Fibroblast of upper back skin (primary cell): Measurements from ENCODE around the gene IRX3.

Experiments used
- DNase-seq: peaks from one replicate; pipeline ENCODE4 v3.0.0-alpha.2; 2013

Gene IRX3

GRCh38 chr16:54286366-54287130 lies at the start of gene IRX3:
Gene IRX3 (minus strand): TSS chr16:54286787. CDS start chr16:54286050, 737 bp downstream.
- DNase-seq = peak; percentile 93

- DNase-seq = no peak
These were observed 48.6 kb upstream of the IRX3 start for GRCh38 chr16:54335230-54335629.

GRCh38 chr16:54334208-54334607 lies 47.6 kb upstream of the IRX3 start:
- DNase-seq = no peak

GRCh38 chr16:54331241-54332002 lies 44.8 kb upstream of the IRX3 start:
- DNase-seq = no peak

DNA sequence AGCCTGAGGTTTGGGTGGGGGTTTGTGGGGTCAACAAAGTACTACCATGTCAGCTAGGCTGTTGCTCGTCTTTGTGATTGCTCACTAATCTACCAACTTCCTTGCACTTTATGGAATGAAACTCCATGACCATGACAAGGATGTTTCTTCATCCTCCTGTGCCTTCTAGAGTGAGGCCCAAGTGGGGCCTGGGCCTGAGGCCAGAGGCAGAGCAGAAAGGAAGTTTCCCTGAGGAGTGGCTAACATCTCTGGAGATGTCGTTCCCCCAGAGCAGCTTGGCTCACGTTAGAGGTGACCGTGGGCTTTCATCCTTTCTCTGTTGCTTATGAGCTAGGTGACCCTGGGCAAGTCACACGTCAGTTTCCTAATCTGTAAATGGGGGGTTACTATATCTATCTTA lies 41.0 kb upstream of the IRX3 start:
- no peak for DNase-seq

DNA sequence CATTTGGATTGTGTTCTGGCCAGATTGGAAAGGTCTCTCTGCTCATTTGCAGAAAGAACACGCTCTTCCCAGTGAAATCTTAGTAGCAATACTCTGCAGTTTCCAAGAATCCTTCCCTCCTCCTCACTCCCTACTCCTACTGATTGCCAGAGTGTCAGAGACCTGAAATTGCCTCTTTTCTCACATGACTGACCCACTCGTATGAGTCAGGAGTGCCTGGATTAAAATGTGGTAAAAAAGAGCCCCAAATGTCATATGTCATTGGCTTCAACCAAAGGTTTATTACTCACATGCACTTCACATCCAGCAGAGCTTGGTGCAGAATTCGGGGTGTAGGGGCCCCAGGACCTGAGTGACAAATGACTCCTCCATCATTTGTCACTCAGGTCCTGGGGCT lies 39.7 kb upstream of the IRX3 start:
- DNase-seq = no peak

DNA sequence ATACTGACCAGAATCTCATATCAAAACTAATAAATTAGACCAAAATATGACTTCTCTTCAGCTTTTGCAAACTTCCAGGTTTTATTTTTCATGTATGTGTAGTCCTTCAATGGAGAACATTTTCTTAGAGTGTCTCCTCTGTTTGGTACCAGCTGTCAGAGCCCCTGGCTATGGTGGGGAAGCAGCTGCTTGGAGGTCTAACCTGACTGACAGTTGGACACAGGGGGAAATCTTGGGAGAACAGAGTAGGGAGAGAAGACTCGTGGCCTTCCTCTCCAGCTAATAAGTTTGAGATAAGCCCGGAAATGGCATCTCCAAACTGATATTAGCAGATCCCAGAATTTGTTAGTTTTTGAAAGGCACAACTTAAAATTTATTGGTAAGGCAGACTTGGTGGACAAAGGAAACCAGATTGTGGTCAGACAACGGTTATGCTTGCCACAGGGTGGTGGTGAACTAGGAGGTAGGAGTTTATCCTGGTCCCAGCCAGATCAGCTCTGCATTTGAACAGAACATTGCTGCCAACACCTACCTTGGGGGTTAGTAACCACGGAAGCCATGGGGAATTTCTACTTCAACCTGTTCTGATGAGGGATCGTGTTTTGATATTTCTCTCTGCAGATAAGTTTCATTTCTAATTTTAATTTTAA lies 39.2 kb upstream of the IRX3 start:
- DNase-seq = no peak

- DNase-seq = no peak
These were observed 38.1 kb upstream of the IRX3 start for GRCh38 chr16:54324716-54325115.

GRCh38 chr16:54320697-54321340 lies 34.2 kb upstream of the IRX3 start:
- DNase-seq = no peak

GRCh38 chr16:54318941-54319340 lies 32.4 kb upstream of the IRX3 start:
- peak; percentile 52 for DNase-seq

DNA sequence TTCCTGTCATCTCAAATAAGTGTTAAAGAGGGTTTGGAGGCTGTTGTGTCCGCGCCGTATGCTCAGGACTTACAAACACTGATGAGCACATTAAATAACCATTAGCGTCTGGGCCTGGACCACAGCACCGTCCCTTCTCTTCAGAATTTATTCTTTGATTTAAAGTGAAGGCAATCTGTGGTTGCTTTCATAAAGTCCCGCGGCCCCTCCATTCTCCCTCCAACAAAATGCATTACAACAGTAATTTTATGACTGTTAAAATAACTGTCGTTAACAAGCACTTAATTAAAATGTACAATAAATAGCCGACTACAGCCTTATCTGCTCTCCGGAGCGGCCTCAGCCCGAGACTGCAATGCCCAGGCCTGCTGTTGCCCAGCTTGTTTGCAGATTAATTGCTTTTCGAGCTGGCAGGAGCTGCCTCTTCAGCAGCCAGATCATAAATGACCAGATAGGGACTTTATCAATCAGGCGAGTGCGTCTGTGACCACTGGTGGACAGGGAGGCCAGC lies 30.6 kb upstream of the IRX3 start:
- DNase-seq = no peak

DNA sequence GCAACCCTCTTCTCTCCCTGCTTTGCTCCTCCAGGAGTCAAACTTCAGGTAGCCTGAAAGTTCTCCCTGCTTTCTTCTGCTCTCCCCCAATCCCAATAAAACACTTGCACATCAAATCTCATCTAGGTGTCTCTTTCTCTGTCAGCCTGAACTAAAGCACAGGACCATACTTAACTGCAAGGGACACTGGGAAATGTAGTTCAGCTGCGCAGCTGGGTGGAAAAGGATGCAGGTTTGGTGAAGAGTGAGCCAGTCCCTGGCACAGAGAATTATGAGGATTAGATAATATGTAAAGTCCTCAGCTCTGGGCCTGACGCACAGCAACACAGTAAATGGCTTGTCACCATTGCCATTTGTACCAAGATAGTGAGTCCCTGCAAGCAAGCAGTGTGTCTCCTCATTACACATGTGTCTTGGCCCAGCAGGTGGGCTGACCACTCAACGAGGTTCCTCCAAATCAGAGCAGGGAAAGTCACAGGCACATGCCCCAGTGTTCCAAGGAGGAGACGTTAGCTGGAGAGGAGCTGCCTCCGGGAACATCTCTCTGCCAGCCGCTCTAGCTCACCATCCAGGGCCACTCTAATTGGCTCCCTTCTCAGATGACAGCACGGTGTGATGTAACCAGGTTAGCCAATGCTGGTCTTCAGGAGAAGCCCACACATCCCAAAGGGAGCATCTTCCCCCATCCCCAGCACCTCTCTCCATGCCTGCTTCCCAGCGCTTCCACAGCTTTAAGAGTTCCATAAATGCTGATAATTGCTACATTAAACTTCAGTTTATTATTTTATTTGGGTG lies 29.7 kb upstream of the IRX3 start:
- DNase-seq = no peak

- no peak for DNase-seq
These were observed 27.2 kb upstream of the IRX3 start for GRCh38 chr16:54313789-54314188.

DNA sequence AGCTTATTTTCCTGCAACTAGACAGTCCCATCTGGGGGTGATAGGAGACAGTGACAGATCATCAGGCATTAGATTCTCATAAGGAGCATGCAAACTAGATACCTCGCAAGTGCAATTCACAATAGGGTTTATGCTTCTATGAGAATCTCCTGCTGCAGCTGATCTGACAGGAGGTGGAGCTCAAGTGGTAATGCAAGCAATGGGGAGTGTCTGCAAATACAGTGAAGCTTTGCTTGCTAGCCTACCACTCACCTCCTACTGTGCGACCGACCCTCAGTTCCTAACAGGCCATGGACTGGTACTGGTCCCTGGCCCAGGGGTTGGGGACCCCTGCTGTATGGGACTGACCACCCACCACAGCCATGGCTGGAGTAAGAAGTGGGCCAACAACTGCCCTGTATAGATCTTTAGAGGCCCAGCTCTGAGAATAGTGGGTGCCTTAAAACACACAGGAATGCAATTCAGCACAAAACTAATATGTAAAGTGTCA lies 26.0 kb upstream of the IRX3 start:
- DNase-seq = no peak

DNA sequence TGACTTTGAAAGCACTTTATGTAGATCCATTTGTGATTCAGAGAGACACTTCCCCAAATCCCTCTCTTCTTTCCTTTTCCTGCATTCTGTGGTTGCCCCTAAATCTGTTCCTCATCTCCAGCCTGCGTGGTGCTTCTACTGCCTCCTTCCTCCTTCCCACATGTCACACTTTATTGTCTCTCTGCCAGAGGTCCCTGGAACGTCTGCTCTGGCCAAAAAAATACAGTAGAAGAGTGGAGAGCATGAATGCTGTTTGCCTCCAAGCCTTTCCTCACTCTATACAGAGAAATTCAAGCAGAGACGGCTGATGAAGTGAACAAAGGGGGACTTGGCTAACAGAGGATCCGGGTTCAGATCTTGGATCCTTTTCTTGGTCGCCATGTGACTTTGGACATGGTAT lies 22.8 kb upstream of the IRX3 start:
- DNase-seq = no peak

DNA sequence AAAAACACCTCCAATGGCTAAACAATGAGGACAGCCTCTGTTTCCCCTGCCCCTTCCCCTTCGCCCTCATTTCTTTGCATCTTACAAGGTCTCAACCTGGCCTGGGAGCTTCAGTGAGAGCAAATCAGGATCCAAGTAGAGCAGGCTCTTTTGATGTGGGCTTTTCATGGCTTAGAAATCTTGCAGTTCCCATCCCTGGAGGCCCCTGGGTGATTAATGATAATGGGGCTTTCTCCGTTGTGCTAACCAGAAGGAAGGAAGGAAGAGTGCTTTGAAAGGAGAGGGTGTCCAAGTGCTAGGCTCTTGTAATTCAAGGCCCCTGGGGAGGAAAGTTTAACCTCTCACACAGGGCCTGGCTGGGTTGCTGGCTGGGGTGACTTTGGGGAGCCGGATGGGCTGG lies 18.5 kb upstream of the IRX3 start:
- DNase-seq = no peak

GRCh38 chr16:54303613-54304012 lies 17.0 kb upstream of the IRX3 start:
- no peak for DNase-seq

DNA sequence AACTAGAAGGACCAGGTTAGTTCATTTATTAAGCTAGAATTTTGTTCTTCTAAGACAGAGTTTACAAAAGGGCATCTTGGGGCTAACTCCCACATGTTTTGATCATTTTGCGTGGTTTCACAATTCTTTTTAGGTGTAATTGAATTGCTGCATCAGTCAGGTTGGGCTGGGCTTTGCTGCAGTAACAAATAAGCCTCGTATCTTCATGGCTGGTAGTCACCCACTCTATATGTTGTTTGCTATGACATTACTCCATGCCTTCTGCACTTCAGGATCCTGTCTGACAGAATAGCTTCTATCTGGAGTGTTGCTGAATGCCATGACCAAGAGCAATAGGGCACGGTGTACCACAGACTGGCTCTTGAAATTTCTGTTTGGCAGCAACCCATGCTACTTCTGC lies 10.6 kb upstream of the IRX3 start:
- DNase-seq = no peak

DNA sequence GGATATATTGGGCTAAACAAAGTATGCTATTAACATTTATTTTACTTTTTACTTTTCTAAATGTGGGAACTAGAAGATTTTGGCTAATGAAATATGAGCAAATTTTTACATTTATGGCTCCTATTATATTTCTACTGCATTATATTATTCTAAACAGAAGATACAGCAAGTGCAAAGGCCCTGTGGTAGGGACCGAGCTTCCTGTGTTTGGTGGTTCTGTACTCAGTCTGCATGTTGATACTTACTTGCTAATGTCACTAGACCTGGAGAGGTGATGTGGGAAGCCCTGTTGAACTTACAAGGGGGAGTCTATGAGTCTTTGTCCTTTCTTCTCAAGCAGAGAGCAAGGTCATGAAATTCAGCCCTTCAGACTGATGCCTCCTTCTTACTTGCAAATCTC lies 10.0 kb upstream of the IRX3 start:
- no peak for DNase-seq

DNA sequence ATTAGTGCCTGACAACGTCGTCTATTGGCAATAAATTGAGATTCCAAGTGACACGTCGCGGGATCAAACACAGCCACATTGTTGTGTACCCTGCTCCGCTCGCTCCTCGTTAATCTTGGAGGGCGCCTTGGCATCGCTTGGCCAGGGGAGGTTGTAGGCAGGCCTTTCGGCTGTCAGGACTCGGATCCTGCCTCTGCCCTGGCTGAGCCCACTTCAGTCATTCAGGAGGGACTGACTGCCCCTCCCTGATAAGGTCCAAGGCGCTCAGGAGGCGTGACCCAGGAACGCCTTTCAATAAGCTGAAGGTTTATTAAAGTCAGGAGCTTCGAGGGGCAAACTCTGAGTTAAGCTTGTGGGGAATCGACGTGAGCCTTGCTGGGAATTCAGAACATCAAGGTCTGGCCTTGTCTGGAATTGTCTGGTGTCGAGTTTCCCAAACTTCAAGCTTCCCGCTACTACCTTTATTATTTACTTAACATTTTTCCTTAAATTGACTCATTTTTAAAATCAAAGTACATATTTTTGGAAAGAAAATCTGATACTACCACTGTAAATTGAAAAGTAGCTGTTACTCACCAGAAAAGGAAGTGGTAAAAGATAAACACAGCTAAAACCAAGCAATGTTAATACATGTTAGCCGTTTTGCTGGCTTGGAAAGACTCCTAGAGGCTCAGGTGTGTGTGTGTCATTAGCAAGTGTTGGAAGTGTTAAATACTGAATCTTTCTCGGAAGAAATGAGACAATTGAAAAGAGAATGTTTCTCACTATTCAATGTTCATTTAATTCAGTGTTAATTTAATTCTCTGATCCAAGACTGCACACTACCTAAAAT lies 5.3 kb upstream of the IRX3 start:
- DNase-seq = no peak
